Ascending aorta (tissue), 2 donors: ENCODE data around the gene NIM1K. TPM values are rescaled to one million over a fixed set of nuclear protein-coding genes. Genes with fewer than 3 reads are reported as not detected.

Experiments used
- DNase-seq, 2 donors: peaks; one replicate each; pipeline ENCODE4 v3.0.0-alpha.2; 2019; ENCODE audit warnings: low spot score in 2 of 2
- H3K27ac ChIP-seq, 2 donors: fragments of 200-600 bp; sonication (generic); one replicate each; pipeline ENCODE4 v1.5.1; 2016 to 2017; ENCODE audit warnings: mild to moderate bottlenecking in 1 of 2
- H3K27me3 ChIP-seq: fragments of 200-600 bp; sonication (generic); one replicate; pipeline ENCODE4 v1.5.1; 2017
- H3K36me3 ChIP-seq, 2 donors: fragments of 200-600 bp; sonication (generic); one replicate each; pipeline ENCODE4 v1.5.1; 2016
- H3K4me1 ChIP-seq, 2 donors: fragments of 200-600 bp; sonication (generic); one replicate each; pipeline ENCODE4 v1.5.1; 2016 to 2017; ENCODE audit warnings: mild to moderate bottlenecking in 1 of 2
- H3K4me3 ChIP-seq, 2 donors: fragments of 200-600 bp; sonication (generic); one replicate each; pipeline ENCODE4 v1.5.1; 2016 to 2017; ENCODE audit warnings: mild to moderate bottlenecking in 1 of 2
- H3K9me3 ChIP-seq, 2 donors: fragments of 200-600 bp; sonication (generic); one replicate each; pipeline ENCODE4 v1.5.1; 2016
- intact Hi-C: fragments of 100-400 bp; cut with DNase I; formaldehyde crosslinking; loops from one replicate; pipeline ENCODE4 v1.15.1; 2023
- total RNA-seq: library from RNA; depleted of rRNA; stranded (reverse); fragments of >200 nt; gene quantifications from one replicate; pipeline ENCODE4 v1.1.0, GENCODE V29; 2016
- TF ChIP-seq, protein P1 (sequence below), 3 experiments: fragments of 200-600 bp in 2 of 3; fragments of 450-650 bp in 1 of 3; sonication (generic) in 2 of 3; IDR thresholded peaks; one replicate each; pipeline ENCODE4 v1.5.1; 2016 to 2019; ENCODE audit warnings: antibody characterized with exemption in 3 of 3, mild to moderate bottlenecking in 1 of 3, moderate library complexity in 1 of 3

The NIM1K gene
- total RNA-seq, 1 donor from 2014 or later, result not detected

DNA sequence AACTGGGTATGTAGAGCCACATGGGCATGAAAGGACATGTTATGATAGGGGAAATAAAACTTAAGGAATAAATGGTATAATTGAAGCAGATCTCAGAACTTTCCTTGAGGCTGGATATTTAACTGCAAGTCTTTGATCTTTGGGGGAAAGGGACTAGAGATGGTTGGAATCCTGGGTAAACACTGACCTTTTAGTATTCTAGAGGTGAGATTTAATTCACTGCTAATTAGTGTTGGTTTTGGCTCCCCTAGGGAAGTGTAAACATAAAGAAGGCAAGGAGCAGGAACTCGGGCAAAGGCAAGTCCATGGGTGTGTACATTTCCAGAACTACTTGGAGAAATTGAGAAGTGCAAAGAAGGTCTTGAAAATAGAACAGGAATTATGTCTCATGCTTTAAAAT is 16.6 kb downstream of the NIM1K start:
- Histone ChIP-seq H3K9me3 (no peaks in the 10 kb centered on the region), H3K36me3 (no peaks in the 10 kb centered on the region), H3K4me1 (no peaks in the 10 kb centered on the region), H3K27ac (no peak overlapping the region), H3K27me3 (no peaks in the 10 kb centered on the region), H3K4me3 (no peak overlapping the region)
- DNase-seq, result no peak
- TF ChIP-seq, protein P1, sequence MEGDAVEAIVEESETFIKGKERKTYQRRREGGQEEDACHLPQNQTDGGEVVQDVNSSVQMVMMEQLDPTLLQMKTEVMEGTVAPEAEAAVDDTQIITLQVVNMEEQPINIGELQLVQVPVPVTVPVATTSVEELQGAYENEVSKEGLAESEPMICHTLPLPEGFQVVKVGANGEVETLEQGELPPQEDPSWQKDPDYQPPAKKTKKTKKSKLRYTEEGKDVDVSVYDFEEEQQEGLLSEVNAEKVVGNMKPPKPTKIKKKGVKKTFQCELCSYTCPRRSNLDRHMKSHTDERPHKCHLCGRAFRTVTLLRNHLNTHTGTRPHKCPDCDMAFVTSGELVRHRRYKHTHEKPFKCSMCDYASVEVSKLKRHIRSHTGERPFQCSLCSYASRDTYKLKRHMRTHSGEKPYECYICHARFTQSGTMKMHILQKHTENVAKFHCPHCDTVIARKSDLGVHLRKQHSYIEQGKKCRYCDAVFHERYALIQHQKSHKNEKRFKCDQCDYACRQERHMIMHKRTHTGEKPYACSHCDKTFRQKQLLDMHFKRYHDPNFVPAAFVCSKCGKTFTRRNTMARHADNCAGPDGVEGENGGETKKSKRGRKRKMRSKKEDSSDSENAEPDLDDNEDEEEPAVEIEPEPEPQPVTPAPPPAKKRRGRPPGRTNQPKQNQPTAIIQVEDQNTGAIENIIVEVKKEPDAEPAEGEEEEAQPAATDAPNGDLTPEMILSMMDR (IDR thresholded peaks at IDR 0.05), result no peak
- intact Hi-C loops, result no loop called here

DNA sequence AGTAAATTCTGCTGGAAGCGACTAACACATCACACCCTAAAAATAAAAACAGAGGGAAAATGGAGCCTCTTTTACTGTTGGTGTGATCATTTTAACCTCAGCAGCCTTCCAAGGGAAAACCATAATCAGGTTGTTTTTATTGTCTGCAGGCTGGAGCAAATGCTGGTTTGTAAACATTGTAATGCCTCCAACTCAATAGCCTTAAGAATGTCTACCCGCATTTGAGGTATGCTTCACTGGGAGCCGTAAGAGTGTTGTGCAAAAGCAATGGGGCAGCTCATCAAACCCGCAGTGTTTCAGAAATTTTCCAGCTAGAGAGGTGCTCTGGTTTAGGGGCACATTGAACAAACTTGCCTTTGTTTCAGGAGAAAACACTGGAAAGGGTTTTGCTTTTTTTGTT is 17.0 kb downstream of the NIM1K start:
- no peak overlapping the region for H3K27ac ChIP-seq
- no peaks in the 10 kb centered on the region for H3K36me3 ChIP-seq
- no peak overlapping the region for H3K4me3 ChIP-seq
- no peak for DNase-seq
- TF ChIP-seq, protein P1 (IDR thresholded peaks at IDR 0.05), result no peak
- H3K9me3 ChIP-seq, result no peaks in the 10 kb centered on the region
- no peaks in the 10 kb centered on the region for H3K4me1 ChIP-seq
- intact Hi-C loops, result no loop called here
- H3K27me3 ChIP-seq, result no peaks in the 10 kb centered on the region

DNA sequence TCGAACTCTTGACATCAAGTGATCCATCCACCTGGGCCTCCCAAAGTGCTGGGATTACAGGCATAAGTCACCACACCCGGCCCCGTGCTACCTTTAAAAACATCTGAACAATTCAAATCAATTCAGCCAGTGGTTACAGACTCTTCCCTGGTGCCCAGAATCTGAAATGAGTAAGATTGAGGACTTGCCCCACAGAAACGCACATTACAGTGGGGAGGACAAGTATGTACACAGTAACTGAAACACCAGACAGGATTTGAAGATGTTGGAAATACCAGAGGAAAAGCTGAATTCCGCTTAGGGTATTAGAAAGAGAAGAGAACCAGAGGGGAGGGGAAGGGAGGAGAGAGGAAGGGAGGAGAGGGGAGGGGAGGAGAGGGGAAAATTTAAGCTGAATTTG is 17.8 kb downstream of the NIM1K start:
- Histone ChIP-seq H3K9me3 (no peaks in the 10 kb centered on the region), H3K27ac (no peak overlapping the region), H3K36me3 (no peaks in the 10 kb centered on the region), H3K27me3 (no peaks in the 10 kb centered on the region), H3K4me1 (no peaks in the 10 kb centered on the region), H3K4me3 (no peak overlapping the region)
- intact Hi-C loops, result no loop called here
- DNase-seq, result no peak
- TF ChIP-seq, protein P1 (IDR thresholded peaks at IDR 0.05), result no peak

DNA sequence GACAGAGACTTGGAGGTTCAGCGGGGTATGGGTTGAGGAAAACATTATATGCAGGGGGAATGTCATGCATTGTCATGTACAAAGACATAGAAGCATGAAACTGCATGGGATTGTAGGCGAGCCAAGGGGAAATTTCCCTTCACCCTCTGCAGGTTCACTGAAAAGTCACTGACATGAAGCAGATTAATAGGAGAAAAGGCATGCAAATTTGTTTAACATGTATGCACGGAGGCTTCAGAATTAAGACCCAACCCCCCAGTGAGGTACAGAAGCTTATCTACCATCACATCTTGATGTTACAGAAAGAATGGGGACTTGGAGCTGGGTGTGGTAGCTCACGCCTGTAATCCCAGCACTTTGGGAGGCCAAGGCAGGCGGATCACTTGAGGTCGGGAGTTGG is 18.5 kb downstream of the NIM1K start:
- TF ChIP-seq, protein P1 (IDR thresholded peaks at IDR 0.05), result no peak
- no peaks in the 10 kb centered on the region for H3K4me1 ChIP-seq
- H3K9me3 ChIP-seq, result no peaks in the 10 kb centered on the region

DNA sequence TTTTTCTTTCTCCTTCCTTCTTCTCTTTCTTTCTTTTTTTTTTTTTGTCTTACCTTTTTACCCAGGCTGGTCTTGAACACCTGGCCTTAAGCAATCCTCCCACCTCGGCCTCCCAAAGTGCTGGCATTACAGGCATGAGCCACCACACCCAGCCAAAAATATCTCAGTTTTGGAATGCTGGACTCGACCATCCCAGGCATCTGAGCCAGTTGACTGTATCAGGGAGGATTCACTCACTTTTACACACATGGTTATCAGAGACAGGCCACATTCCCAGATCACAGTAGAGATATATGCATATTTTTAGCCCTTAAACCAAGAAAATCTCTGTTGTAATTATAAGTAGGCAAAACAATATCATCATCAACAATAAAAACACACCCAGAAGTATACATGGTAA is 21.9 kb downstream of the NIM1K start:
- Histone ChIP-seq H3K4me1 (no peaks in the 10 kb centered on the region), H3K27me3 (no peaks in the 10 kb centered on the region), H3K36me3 (no peaks in the 10 kb centered on the region), H3K4me3 (no peak overlapping the region), H3K27ac (no peak overlapping the region), H3K9me3 (no peaks in the 10 kb centered on the region)
- no peak for DNase-seq
- intact Hi-C loops, result no loop called here
- TF ChIP-seq, protein P1 (IDR thresholded peaks at IDR 0.05), result no peak

More for the DNA sequence above, 18.5 kb downstream of the NIM1K start:
- DNase-seq, result no peak
- Histone ChIP-seq H3K4me3 (no peak overlapping the region), H3K36me3 (no peaks in the 10 kb centered on the region), H3K27ac (no peak overlapping the region), H3K27me3 (no peaks in the 10 kb centered on the region)
- intact Hi-C loops, result no loop called here

DNA sequence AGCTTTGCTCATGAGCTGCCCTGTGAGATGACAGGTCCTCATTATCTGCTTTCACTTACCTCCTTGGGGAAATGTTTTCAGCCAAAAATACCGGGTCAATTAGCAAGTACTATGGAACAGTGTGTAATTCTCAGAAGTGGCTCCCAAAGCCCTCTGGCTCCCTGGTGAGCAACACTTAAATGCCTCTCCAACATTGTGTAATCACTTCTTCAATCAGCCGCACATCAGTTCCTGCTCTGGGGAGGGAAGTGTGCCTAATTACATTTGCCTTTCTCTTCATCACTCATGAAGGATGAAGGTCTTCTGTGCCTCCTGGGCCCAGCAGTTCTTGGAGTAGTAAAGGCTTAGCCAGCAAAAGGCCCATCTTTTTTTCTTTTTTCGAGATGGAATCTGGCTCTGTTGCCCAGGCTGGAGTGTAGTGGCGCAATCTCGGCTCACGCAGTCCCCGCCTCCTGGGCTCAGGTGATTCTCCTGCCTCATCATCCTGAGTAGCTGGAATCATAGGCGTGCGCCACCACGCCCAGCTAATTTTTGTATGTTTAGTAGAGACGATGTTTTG is 23.1 kb downstream of the NIM1K start:
- no peaks in the 10 kb centered on the region for H3K4me1 ChIP-seq
- no peak for DNase-seq
- H3K4me3 ChIP-seq, result no peak overlapping the region
- H3K27me3 ChIP-seq, result no peaks in the 10 kb centered on the region
- H3K27ac ChIP-seq, result no peak overlapping the region
- no peaks in the 10 kb centered on the region for H3K36me3 ChIP-seq
- H3K9me3 ChIP-seq, result no peaks in the 10 kb centered on the region
- TF ChIP-seq, protein P1 (IDR thresholded peaks at IDR 0.05), result no peak
- intact Hi-C loops, result no loop called here
